ENCODE results near the gene DCAF17. TPM values are rescaled to one million over a fixed set of nuclear protein-coding genes. Genes with fewer than 3 reads are reported as not detected.
"Not testable (repeated sequence)": the region's sequence is repeated elsewhere in the genome, so short reads cannot be mapped to it uniquely, and the experiment has no call there.

Gene DCAF17
- total RNA-seq, 3 donors from 2014 or later (not counting 1 experiment from before 2014, with no cell fraction given): 20.0 to 33.8 (median 30.7) TPM

DNA sequence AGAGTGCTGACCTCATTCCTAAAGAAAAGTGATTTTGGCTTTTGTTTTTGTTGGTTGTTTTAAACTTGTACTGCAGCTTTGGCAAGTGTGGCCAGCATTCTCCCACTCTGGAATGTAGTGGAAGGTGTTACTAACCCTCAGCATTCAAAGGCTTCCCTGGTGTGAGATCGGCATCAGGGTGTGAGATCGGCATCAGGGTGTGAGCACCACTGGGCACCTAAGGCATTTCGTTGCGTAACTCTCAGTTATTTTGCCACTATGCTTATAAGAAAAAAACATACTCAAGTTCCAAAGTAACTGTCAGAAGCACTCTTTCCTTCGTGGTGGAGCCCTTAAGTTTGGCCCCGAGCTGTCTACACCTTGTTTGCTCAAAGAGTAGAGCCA lies 90.0 kb downstream of the DCAF17 start:
- no peaks in the 10 kb centered on the region for H3K27me3 ChIP-seq (ENCODE audit: control insufficient read depth, insufficient read depth, low read length)
- no peaks in the 10 kb centered on the region for H3K27me3 Mint-ChIP-seq (ENCODE audit: low read depth in 2 of 2)
- DNase-seq (no peak), ATAC-seq (no peak)
- no peaks in the 10 kb centered on the region for H3K36me3 Mint-ChIP-seq
- H3K9me3 ChIP-seq (ENCODE audit: control insufficient read depth, insufficient read depth, low read length): no peaks in the 10 kb centered on the region
- intact Hi-C loops (cut with micrococcal nuclease): no loop called here
- H3K4me1 ChIP-seq (ENCODE audit: control insufficient read depth, insufficient read depth, low read length): peaks cover 25% of the 10 kb centered on the region
- H3K9me3 Mint-ChIP-seq: no peaks in the 10 kb centered on the region
- TF ChIP-seq, protein P1, sequence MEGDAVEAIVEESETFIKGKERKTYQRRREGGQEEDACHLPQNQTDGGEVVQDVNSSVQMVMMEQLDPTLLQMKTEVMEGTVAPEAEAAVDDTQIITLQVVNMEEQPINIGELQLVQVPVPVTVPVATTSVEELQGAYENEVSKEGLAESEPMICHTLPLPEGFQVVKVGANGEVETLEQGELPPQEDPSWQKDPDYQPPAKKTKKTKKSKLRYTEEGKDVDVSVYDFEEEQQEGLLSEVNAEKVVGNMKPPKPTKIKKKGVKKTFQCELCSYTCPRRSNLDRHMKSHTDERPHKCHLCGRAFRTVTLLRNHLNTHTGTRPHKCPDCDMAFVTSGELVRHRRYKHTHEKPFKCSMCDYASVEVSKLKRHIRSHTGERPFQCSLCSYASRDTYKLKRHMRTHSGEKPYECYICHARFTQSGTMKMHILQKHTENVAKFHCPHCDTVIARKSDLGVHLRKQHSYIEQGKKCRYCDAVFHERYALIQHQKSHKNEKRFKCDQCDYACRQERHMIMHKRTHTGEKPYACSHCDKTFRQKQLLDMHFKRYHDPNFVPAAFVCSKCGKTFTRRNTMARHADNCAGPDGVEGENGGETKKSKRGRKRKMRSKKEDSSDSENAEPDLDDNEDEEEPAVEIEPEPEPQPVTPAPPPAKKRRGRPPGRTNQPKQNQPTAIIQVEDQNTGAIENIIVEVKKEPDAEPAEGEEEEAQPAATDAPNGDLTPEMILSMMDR (IDR thresholded peaks at IDR 0.05): no peak
- peaks cover 19 to 30% of the 10 kb centered on the region in 2 donors for H3K4me1 Mint-ChIP-seq
- peak overlapping the region; percentile 47 to 77 for H3K27ac Mint-ChIP-seq
- H3K4me3 Mint-ChIP-seq: peak overlapping the region; percentile 94
- WGBS (ENCODE audit: insufficient coverage): 39% methylated on average over 5 of the region's 6 CpGs
- peak overlapping the region; percentile 68 for H3K4me3 ChIP-seq (ENCODE audit: low read length)
- H3K27ac ChIP-seq (ENCODE audit: low read length): no peak overlapping the region
- H3K36me3 ChIP-seq (ENCODE audit: control insufficient read depth, insufficient read depth, low read length): no peaks in the 10 kb centered on the region

DNA sequence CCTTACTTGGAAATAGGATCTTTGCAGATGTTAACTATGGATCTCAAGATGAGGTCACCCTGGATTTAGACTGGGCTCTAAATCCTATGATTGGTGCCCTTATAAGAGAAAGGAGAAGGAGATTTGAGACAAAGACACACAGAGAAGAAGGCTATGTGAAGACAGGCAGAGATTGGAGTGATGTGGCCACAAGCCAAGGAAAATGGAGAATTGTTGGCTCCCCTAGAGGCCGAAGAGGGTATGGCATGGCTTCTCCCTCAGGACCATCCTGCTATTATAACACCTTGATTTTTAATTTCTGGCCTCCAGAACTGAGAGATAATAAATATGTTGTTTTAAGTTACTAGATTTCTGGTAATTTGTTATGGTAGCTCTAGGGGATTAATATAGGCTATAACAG lies 95.9 kb downstream of the DCAF17 start:
- Histone ChIP-seq H3K4me3 (ENCODE audit: low read length) (no peak overlapping the region), H3K4me1 (ENCODE audit: control insufficient read depth, insufficient read depth, low read length) (no peaks in the 10 kb centered on the region), H3K36me3 (ENCODE audit: control insufficient read depth, insufficient read depth, low read length) (no peaks in the 10 kb centered on the region), H3K27ac (ENCODE audit: low read length) (no peak overlapping the region), H3K9me3 (ENCODE audit: control insufficient read depth, insufficient read depth, low read length) (no peaks in the 10 kb centered on the region), H3K27me3 (ENCODE audit: control insufficient read depth, insufficient read depth, low read length) (no peaks in the 10 kb centered on the region)
- peaks cover 5 to 6% of the 10 kb centered on the region in 2 donors for H3K4me1 Mint-ChIP-seq
- no peaks in the 10 kb centered on the region for H3K36me3 Mint-ChIP-seq
- intact Hi-C loops (cut with micrococcal nuclease): no loop called here
- H3K9me3 Mint-ChIP-seq: peaks cover 0 to 4% of the 10 kb centered on the region in 2 donors
- H3K27me3 Mint-ChIP-seq (ENCODE audit: low read depth in 2 of 2): no peaks in the 10 kb centered on the region
- TF ChIP-seq, protein P1 (IDR thresholded peaks at IDR 0.05): peak; percentile 41
- no peak for DNase-seq
- WGBS (ENCODE audit: insufficient coverage): 83% methylated on average over 1 of the region's 1 CpG
- H3K27ac Mint-ChIP-seq: no peak overlapping the region
- no peak overlapping the region for H3K4me3 Mint-ChIP-seq
- peak in 1 of 3 donors; percentile 31 for ATAC-seq

DNA sequence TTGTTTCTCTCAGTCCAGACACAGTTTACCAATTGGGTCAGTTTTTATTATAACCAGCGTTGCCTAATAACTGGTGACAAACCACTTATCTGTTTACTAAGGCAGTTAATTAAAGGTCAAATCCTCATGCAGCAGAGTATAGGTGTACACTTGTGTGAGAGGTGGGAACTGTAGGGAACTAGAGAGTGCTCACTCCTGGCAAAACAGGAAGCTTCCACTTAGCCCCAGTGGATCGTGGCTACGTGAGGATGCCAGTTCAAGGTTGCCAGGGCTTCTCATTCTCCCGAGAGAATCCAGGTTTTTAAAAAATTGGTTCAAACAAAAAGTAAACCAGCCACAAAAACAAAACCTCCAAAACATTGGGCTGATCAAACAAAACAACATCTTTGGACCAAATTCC lies 96.4 kb downstream of the DCAF17 start:
- Mint-ChIP-seq H3K36me3 (no peaks in the 10 kb centered on the region), H3K9me3 (peaks cover 0 to 4% of the 10 kb centered on the region in 2 donors), H3K4me3 (no peak overlapping the region), H3K27me3 (ENCODE audit: low read depth in 2 of 2) (no peaks in the 10 kb centered on the region), H3K4me1 (peaks cover 4 to 5% of the 10 kb centered on the region in 2 donors), H3K27ac (no peak overlapping the region)
- Histone ChIP-seq H3K27me3 (ENCODE audit: control insufficient read depth, insufficient read depth, low read length) (no peaks in the 10 kb centered on the region), H3K9me3 (ENCODE audit: control insufficient read depth, insufficient read depth, low read length) (no peaks in the 10 kb centered on the region), H3K4me1 (ENCODE audit: control insufficient read depth, insufficient read depth, low read length) (no peaks in the 10 kb centered on the region), H3K36me3 (ENCODE audit: control insufficient read depth, insufficient read depth, low read length) (no peaks in the 10 kb centered on the region), H3K4me3 (ENCODE audit: low read length) (no peak overlapping the region), H3K27ac (ENCODE audit: low read length) (no peak overlapping the region)
- TF ChIP-seq, protein P1 (IDR thresholded peaks at IDR 0.05): no peak
- WGBS (ENCODE audit: insufficient coverage): 74% methylated on average over 4 of the region's 4 CpGs
- ATAC-seq: no peak
- intact Hi-C loops (cut with micrococcal nuclease): no loop called here
- DNase-seq: no peak

- H3K9me3 Mint-ChIP-seq; H3K4me3 Mint-ChIP-seq; ATAC-seq; H3K36me3 ChIP-seq (ENCODE audit: control insufficient read depth, insufficient read depth, low read length); H3K27ac ChIP-seq (ENCODE audit: low read length); H3K9me3 ChIP-seq (ENCODE audit: control insufficient read depth, insufficient read depth, low read length); H3K27me3 ChIP-seq (ENCODE audit: control insufficient read depth, insufficient read depth, low read length); H3K27me3 Mint-ChIP-seq (ENCODE audit: low read depth in 2 of 2); H3K4me1 Mint-ChIP-seq; H3K27ac Mint-ChIP-seq; H3K4me1 ChIP-seq (ENCODE audit: control insufficient read depth, insufficient read depth, low read length); intact Hi-C loops (cut with micrococcal nuclease); H3K36me3 Mint-ChIP-seq; H3K4me3 ChIP-seq (ENCODE audit: low read length); DNase-seq: not testable (repeated sequence)
- 100% methylated on average over 1 of the region's 1 CpG for WGBS (ENCODE audit: insufficient coverage)
Observed at GRCh38 chr2:171530859-171531258, 96.8 kb downstream of the DCAF17 start.
